Panc1 (cell line): ENCODE measurements around the gene PTGR3.

Experiments
- CTCF ChIP-seq: fragments of 450-650 bp; IDR thresholded peaks from 2 replicates; pipeline ENCODE4 v1.5.1; 2017; ENCODE audit warnings: mild to moderate bottlenecking
- POLR2AphosphoS5 ChIP-seq: IDR thresholded peaks from 2 replicates; pipeline ENCODE4 v1.6.1; 2012; ENCODE audit warnings: mild to moderate bottlenecking, low read depth, low read length, moderate library complexity
- REST ChIP-seq, 2 experiments: IDR thresholded peaks; 2 replicates each; pipeline ENCODE4 v1.6.1; 2011 to 2012; ENCODE audit warnings: low read depth in 2 of 2, control low read depth in 1 of 2, low read length in 1 of 2, mild to moderate bottlenecking in 1 of 2, moderate library complexity in 1 of 2; ENCODE audit not compliant: insufficient read depth in 1 of 2
- SIN3A ChIP-seq: IDR thresholded peaks from 2 replicates; pipeline ENCODE4 v1.6.1; 2012; ENCODE audit warnings: low read depth, mild to moderate bottlenecking, low read length, moderate library complexity, borderline replicate concordance; ENCODE audit not compliant: insufficient read depth
- TCF7L2 ChIP-seq: IDR thresholded peaks from 2 replicates; pipeline ENCODE4 v1.6.1; 2011; ENCODE audit warnings: mild to moderate bottlenecking, low read depth, low read length, inconsistent platforms

- TF ChIP-seq CTCF: no peak
- TF ChIP-seq TCF7L2: no peak
- no peak for TF ChIP-seq REST (IDR thresholded peaks at IDR 0.05; ENCODE audit: insufficient read depth in 1 of 2, low read depth in 2 of 2, low read length in 1 of 2)
- no peak for TF ChIP-seq POLR2AphosphoS5
- no peak for TF ChIP-seq SIN3A
Observed at GRCh38 chr18:75231053-75231406, 22.1 kb upstream of the PTGR3 start.
